HG03520 (cell line): ENCODE results near the gene KBTBD13.
"Not testable (repeated sequence)": the region's sequence is repeated elsewhere in the genome, so short reads cannot be mapped to it uniquely, and the experiment has no call there.

Experiments
- ATAC-seq: cut with Tn5 transposase; IDR thresholded peaks from one replicate; pipeline ENCODE4 v1.9.1; 2021; ENCODE audit warnings: mild to moderate bottlenecking, moderate library complexity; ENCODE audit not compliant: unreplicated experiment

KBTBD13 gene

GRCh38 chr15:65068403-65068788 lies 8.2 kb upstream of the KBTBD13 start:
- ATAC-seq, result no peak

- no peak for ATAC-seq
These were observed 7.4 kb upstream of the KBTBD13 start for GRCh38 chr15:65069179-65069578.

GRCh38 chr15:65069779-65070546 lies 6.6 kb upstream of the KBTBD13 start:
- ATAC-seq, result no peak

DNA sequence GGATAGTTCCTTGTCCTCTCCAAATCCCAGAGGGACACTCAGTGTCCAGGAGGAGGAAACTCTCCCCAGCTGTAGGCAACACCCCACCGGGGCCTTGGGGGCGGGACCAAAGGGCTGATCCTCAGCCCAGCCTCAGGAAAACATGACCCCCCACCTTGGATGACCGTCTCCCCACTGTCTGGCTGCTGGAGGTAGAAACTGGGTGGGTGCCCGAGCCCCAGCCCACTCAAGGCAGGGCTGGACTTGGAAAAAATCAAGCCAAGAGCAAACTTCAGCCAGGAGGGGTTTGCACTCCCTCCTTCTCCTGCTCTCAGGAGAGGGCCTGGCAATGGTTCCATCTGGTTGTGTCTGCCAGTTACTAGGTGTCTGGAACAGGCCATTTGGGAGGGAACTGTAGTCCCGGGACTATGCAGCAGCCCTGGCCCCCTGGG lies 5.2 kb upstream of the KBTBD13 start:
- ATAC-seq, result no peak

GRCh38 chr15:65072027-65072426 lies 4.5 kb upstream of the KBTBD13 start:
- no peak for ATAC-seq

DNA sequence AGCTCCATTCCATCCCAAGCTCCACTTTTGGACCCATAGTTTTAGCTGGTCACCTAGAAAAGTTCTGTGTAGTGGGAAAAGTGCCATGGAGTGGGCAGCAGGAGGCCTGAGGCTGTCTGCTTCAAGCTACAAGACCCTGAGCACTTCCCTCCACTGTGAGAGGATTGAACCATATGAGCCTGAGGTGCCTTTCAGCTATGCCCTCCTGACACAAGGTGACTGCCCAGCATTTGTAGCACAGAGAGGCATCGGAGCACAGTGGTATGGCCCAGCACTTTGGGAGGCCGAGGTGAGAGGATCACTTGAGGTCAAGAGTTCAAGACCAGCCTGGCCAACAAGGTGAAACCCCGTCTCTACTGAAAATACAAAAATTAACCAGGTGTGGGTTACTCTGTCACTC lies 3.9 kb upstream of the KBTBD13 start:
- ATAC-seq, result no peak

- ATAC-seq, result not testable (repeated sequence)
These were observed 1.6 kb upstream of the KBTBD13 start for GRCh38 chr15:65074946-65075345.

DNA sequence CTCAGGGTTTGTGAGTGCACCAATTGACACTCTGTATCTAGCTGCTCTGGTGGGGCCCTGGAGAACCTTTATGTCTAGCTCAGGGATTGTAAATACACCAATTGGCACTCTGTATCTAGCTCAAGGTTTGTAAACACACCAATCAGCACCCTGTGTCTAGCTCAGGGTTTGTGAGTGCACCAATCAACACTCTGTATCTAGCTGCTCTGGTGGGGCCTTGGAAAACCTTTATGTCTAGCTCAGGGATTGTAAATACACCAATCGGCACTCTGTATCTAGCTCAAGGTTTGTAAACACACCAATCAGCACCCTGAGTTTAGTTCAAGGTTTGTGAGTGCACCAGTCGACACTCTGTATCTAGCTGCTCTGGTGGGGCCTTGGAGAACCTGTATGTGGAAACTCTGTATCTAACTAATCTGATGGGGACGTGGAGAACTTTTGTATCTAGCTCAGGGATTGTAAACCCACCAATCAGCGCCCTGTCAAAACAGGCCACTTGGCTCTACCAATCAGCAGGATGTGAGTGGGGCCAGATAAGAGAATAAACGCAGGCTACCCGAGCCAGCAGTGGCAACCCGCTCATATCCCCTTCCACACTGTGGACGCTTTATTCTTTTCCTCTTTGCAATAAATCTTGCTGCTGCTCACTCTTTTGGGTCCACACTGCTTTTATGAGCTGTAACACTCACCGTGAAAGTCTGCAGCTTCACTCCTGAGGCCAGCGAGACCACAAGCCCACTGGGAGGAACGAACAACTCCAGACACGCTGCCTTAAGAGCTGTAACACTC lies 745 bp upstream of the KBTBD13 start:
- not testable (repeated sequence) for ATAC-seq

DNA sequence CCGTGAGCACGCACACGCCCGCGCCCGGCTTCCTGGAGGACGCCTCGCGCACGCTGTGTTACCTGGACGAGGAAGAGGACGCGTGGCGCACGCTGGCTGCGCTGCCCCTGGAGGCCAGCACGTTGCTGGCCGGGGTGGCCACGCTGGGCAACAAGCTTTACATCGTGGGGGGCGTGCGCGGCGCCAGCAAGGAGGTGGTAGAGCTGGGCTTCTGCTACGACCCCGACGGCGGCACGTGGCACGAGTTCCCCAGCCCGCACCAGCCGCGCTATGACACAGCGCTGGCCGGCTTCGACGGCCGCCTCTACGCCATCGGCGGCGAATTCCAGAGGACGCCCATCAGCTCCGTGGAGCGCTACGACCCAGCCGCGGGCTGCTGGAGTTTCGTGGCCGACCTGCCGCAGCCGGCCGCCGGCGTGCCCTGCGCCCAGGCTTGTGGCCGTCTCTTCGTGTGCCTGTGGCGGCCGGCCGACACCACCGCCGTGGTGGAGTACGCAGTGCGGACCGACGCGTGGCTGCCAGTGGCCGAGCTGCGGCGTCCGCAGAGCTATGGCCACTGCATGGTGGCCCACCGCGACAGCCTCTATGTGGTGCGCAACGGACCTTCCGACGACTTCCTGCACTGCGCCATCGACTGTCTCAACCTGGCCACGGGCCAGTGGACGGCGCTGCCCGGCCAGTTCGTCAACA lies 890 bp downstream of the KBTBD13 start:
- ATAC-seq, result no peak

- ATAC-seq, result no peak
These were observed 1.4 kb downstream of the KBTBD13 start for GRCh38 chr15:65077981-65078352.

DNA sequence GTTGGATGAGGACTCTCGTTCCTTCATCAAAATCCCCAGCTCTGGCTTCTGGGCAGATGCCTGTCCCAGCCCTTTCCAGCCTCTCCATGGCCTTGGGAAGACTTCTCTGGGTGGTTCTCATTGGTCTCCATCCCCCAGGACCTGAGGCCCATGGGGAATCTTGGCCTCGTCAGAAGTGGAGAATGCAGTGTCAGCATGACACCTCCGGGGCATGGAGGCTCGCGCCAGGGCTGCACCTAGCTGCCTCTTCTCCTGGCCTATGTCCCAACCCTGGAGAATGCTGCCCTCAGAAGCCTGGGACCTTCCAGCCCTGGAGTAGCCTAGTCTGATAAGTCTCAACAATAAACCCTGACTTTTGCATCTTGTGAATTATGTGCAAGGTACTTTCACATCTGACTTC lies 3.0 kb downstream of the KBTBD13 start:
- no peak for ATAC-seq

DNA sequence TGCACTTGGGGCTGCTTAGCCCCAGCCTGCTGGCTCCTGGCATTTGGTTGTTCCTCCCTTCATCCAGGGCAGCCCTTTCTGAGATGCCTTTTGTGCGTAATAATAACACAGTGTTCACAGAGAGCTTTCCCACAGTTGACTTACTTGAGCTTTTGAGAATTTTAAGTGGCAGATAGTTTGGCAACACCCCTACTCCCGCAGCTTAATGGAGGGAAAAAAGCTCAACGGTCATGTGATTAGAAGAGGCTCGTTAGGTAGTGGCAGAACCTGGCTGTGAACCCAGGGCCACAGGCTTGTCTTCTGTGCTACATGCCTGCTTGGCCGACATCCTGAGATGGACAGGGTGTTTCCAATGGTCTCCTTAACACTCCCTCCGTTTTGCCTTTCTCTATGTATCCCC lies 4.7 kb downstream of the KBTBD13 start:
- ATAC-seq, result no peak

DNA sequence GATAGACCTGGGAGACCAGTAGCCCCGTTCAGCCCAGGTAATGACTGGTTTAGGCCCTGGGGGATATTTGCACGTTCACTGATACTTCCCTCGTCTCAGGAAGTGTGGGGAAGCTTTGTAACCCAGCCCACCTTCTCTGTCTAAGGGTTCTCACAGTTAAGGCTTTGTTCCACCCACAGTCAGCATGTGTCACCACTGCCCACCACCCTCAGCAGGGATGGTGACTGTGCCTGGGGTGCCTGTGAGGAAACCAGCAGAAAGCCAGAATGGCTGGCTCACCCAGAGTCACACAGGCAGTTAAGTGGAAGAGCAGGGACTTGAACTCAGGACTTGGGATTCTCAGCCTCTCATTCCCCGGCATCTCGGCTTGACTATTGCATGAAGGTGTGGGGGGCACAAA lies 5.2 kb downstream of the KBTBD13 start:
- ATAC-seq, result no peak

- no peak for ATAC-seq
These were observed 5.9 kb downstream of the KBTBD13 start for GRCh38 chr15:65082303-65082953.

GRCh38 chr15:65083262-65083701 lies 6.7 kb downstream of the KBTBD13 start:
- ATAC-seq, result no peak

- ATAC-seq, result no peak
These were observed 8.1 kb downstream of the KBTBD13 start for GRCh38 chr15:65084500-65085206.

GRCh38 chr15:65085207-65085753 lies 8.7 kb downstream of the KBTBD13 start:
- no peak for ATAC-seq

GRCh38 chr15:65085990-65086679 lies 9.6 kb downstream of the KBTBD13 start:
- ATAC-seq, result no peak

DNA sequence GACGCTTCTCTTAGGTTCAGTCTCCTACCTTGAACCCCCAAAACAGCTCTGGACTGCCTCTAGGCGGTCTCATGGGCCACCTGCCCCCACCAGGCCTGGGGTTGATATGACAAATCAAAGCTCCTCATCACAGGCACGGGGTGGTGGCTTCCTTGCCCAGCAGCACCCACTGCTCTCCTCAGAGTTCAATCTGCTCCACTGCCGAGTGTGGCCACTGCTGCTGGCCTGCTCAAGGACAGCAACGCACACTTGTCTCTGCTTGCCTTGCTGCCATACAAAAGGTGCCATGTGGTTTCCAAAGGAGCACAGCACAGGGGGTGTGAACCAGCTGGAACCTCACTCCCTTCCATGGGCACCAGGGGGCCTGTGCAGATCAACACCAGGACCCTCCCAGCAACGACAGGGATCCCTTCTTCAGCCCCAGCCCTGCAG lies 10.2 kb downstream of the KBTBD13 start:
- ATAC-seq, result no peak

GRCh38 chr15:65087411-65087810 lies 10.9 kb downstream of the KBTBD13 start:
- ATAC-seq, result no peak
